H1 (cell line): ENCODE measurements around the gene KBTBD12. TPM values are rescaled to one million over a fixed set of nuclear protein-coding genes. Genes with fewer than 3 reads are reported as not detected.

ENCODE experiments used
- CEBPB ChIP-seq: IDR thresholded peaks from 2 replicates; pipeline ENCODE4 v1.6.1; 2012; ENCODE audit warnings: low read depth, low read length
- CHD7 ChIP-seq: fragments of 300-600 bp; sonication (generic); IDR thresholded peaks from 2 replicates; pipeline ENCODE4 v1.7.1; 2012; ENCODE audit warnings: low read length, moderate library complexity, mild to moderate bottlenecking, inconsistent platforms; ENCODE audit not compliant: insufficient replicate concordance
- E2F6 ChIP-seq: IDR thresholded peaks from 2 replicates; pipeline ENCODE4 v1.6.1; 2012; ENCODE audit warnings: inconsistent platforms
- JUN ChIP-seq: IDR thresholded peaks from 2 replicates; pipeline ENCODE4 v1.6.1; 2011; ENCODE audit warnings: low read depth, mild to moderate bottlenecking, improper control_type of control experiment, low read length
- JUND ChIP-seq: IDR thresholded peaks from 2 replicates; pipeline ENCODE4 v1.6.1; 2011; ENCODE audit warnings: mild to moderate bottlenecking, improper control_type of control experiment, low read length
- POLR2AphosphoS5 ChIP-seq: IDR thresholded peaks from 2 replicates; pipeline ENCODE4 v1.6.1; 2011; ENCODE audit warnings: low read depth, low read length
- USF2 ChIP-seq: IDR thresholded peaks from 2 replicates; pipeline ENCODE4 v1.6.1; 2011; ENCODE audit warnings: low read length, improper control_type of control experiment
- ZNF274 ChIP-seq: IDR thresholded peaks from 2 replicates; pipeline ENCODE4 v1.7.0; 2012; ENCODE audit warnings: low read length, borderline replicate concordance; ENCODE audit errors: extremely low read depth
- polyA plus RNA-seq, 7 experiments: library from polyadenylated mRNA; depleted of rRNA in 3 of 7; stranded (reverse) in 5 of 7; unstranded in 2 of 7; fragments of >200 nt in 5 of 7; fragments of 200-250 nt in 2 of 7; gene quantifications; 1 replicate in 5 of 7; 2 replicates in 1 of 7; 4 replicates in 1 of 7; pipeline versions ENCODE4 v1.2.1 to v1.2.3, GENCODE V29; 2011 to 2013; ENCODE audit warnings: missing spikeins in 2 of 7, mixed read lengths in 2 of 7
- total RNA-seq: library from RNA; stranded (reverse); fragmentation: NEBNext Ultra II Directional; extraction: Animal tissue kit (Norgen Biotek cat#: 25700); gene quantifications from 2 replicates; pipeline ENCODE4 v1.2.1, GENCODE V29; 2021

The KBTBD12 gene
- total and polyA plus RNA-seq, 2 of the 8 experiments (the other 6 are each of a cell fraction or from before 2014, with no cell fraction given), result 0.33 to 0.63 TPM

GRCh38 chr3:127888564-127889107 is 26.4 kb upstream of the KBTBD12 start (continued):
- TF ChIP-seq CHD7 (no peak), JUN (no peak), ZNF274 (no peak), USF2 (no peak), CEBPB (no peak), E2F6 (no peak), JUND (no peak), POLR2AphosphoS5 (no peak)
